LoVo (cell line): ENCODE measurements around the gene IL17C.

Source experiments
- DNase-seq: peaks from one replicate; pipeline ENCODE4 v3.0.0-alpha.2; 2016; ENCODE audit warnings: low spot score

IL17C gene

DNA sequence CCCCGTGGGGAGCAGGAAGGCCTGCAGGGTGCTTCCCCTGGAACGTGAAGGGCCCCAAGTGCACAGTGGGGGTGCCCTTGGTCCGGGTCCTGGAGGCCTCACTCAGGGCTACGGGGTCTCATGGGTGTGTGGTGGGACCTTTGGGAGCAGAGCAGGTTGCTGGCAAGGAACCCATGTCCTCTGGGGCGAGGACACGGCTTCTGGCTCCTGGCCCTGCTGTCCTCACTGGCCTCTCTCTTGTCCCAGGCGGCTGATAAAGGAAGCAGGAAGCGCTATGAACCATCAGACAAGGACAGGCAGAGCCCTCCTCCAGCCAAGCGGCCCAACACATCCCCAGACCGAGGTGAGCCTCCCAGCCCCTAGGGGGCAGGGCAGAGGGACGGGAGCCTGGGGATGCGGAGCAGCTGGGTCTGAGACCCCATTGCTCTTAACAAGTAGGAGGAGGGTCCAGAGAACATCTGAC, 9.8 kb upstream of the IL17C start:
- no peak for DNase-seq

DNA sequence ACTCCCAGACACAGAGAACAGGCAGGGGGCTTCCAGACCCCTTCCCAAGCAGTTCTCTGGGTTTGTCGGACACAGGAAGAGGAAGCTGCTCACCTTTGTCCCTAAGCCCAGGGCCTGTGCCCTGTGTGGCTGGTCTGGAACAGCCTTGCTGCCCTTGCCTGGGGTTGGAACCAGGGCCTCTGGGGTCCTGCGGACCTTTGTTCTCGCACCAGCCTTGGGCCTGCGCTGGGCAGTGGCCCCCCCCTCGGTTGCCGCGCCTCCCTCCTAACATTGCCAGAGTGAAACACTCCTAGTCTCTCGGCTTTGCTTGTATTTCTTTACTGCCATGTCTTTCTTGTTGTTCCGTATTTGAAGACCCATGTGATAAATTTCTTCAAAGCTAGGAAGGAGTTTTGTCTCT, 8.5 kb upstream of the IL17C start:
- DNase-seq = no peak

DNA sequence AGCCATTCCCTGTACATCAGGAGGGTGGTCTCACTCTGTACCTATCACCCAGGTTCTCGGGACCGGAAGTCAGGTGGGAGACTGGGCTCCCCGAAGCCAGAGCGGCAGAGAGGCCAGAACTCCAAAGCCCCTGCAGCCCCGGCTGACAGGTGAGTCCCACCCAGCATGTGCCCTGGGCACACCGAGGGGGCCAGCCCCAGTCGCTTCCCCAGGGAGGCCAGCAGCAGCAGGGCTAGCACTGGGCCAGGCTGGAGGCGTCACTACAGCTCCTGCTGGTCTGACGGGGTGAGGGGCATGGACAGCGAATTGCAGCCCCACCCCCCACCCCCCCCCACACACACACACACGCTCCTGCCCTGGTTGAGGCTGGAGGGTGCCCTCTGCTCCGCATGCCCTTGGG, 7.9 kb upstream of the IL17C start:
- DNase-seq = no peak

DNA sequence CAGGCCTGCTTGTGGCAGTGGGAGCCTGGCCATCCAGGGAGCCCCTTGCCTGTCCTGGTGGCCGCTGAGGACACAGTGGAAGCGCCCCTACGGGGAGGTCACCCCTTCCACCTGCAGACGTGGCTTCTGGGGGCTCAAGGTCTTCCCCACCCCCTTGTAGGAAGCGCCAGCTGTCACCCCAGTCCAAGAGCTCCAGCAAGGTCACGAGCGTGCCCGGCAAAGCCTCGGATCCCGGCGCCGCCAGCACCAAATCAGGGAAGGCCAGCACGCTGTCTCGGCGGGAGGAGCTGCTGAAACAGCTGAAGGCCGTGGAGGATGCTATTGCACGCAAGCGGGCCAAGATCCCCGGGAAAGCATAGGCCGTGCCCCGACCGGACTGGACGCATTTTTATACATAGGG, 7.4 kb upstream of the IL17C start:
- DNase-seq = no peak

DNA sequence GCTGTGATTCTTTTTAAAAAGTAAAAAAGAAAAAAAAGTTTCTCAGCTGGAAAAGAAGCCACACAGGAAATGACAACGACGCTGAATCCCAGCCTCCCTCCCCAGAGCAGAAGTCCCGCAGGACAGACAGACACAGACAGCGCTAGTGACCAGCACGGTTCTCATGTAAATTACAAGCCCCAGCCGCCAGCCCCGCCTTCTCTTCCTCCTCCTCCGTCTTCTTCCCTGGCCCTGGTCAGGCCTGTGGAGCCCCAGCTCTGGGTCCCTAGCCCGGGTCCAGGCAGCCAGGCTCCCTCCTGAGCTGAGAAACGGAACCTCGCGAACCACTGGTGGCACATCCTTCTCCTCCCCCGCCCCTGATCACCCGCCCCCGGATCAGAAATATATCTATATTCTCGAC, 7.0 kb upstream of the IL17C start:
- DNase-seq = no peak

DNA sequence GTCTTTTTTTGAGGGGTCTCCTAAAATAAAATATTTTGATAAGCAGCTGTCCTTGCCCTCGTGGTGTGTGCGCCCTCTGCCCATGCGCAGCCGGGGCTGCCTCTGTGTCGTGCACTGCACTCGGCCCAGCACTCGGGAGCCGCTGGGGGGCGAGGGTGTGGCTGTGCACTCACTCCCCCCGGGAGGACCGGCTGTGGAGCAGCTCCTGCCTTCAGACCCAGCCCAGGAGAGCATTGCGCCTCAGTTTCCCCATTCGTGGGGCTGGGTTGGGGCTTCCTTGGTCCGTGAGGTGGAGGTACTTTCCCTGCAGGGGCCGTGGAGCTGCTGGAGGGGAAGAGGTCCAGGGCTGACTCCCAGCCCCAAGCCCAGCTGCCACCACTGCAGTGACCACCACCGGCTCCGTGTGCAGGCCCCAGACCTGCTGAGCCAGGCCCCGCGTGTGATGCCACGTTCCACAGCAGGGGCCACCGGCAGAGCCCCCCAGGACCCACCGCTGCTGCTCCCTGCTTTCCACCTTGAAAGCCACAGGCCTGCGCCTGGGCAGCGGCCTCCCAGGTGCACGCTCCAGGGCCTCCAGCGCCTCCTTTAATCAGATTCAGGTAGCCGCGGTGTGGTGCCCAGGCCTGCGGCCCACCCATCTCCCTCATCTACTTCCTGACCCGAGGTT, 6.3 kb upstream of the IL17C start:
- no peak for DNase-seq

DNA sequence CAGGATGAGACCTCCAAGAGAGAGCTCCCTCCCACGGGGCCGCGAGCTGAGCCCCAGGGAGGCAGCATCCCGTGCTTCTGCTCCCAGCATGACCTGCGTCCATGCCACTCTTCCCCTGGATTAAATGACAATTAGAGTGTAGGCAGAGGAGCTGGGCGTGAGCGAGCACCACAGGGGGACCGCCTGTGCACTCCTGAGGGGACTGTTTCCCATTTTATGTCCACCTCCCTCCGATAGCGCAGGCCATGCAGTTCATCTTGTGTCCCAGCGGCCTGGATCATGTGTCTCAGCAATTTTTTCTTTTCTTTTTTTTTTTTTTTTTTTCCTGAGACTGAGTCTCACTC, 5.8 kb upstream of the IL17C start:
- no peak for DNase-seq

DNA sequence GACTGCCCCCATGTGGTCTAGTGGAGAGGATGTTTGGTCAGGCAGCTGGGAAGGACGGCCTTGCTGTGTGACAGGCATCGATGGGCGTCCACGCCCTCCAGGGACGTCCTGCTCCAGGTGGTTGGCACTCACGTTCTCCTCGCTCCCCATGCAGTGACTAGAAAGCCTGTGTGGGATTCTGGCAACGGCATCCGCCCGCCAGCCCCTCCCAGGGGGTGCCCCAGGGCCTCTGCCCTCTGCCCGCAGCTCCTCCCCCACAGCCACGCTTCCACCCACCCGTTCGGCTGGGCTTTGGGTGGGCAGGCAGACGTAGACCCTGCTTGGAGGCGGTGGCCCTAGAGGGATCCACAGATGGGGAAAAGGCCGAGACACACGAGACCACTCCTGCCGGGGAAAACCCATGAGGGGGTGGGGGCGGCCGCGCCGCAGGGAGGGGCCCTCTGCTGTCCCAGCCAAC, 4.7 kb upstream of the IL17C start:
- DNase-seq = no peak

DNA sequence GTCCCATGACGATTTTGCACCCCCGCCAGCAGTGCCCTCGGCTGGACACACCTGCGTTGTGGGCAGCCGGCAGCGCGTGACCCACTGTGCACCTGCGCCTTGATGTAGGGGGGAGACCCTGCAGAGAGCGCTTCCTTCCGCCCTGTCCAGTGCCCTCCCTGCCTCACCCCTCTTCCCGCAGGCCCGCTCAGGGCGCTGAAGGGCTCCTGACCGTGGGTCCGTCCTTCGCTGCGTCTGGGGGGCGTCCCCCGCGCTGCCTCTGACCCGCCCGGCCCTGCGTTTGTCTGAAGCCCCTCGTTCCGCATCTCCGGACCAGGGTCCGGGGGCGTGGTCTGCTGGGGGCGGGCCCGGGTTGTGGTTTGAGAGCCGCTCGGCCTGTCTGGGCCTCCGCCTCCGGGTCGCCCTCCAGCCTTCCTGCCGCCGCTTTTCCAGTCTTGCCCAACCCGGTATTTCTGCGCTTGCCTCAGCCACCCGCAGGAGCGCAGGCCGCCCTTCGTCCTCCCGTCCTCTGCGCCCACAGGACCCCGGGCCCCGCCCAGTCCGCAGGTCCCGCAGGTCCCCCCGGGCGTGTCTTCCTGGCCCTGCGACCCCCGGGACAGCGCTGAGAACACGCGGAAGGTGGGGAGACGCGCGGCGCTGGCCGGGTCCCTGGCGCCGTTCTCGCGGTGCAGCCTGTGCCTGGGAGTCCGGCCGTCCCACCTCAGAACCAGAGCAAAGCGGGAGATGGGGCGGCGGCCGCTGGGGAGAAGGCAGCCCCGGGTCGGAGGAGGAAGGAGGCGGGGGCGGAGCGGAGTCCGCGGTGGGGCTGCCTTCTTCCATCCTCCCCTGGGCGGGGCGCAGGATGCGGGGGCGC, 4.0 kb upstream of the IL17C start:
- DNase-seq = no peak

DNA sequence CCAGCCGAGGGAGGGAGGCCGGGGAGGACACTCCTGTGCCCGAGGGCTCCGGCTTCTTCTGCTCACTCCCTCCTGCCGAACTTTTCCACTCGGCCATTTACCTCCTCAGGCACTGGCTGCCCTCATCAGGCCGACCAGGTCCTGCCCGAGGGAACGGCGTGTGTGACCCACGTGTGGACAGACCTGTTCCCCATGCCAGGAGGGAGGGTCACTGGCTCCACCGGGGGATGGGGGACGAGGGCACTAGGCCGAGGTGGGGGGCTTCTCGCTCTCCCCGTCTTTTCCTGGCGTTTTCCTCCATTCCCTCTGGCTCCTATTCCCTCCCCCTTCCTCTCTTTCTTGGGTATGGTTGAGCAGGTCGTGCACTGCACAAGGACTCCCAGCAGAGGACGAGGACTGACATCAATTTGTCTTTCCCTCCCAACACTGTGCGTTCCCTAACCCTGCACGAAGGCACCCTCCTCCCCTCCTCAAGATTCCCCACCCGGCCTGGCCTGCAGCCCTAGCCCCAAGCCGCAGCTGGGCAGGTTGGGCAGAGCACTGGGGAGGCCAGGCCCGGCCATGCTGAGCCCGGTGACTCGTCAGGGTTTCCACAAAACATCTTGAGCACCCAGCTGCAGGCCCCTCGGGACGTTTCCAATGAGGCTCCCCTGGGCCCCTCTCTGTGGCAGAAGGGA, 3.2 kb upstream of the IL17C start:
- DNase-seq = no peak

DNA sequence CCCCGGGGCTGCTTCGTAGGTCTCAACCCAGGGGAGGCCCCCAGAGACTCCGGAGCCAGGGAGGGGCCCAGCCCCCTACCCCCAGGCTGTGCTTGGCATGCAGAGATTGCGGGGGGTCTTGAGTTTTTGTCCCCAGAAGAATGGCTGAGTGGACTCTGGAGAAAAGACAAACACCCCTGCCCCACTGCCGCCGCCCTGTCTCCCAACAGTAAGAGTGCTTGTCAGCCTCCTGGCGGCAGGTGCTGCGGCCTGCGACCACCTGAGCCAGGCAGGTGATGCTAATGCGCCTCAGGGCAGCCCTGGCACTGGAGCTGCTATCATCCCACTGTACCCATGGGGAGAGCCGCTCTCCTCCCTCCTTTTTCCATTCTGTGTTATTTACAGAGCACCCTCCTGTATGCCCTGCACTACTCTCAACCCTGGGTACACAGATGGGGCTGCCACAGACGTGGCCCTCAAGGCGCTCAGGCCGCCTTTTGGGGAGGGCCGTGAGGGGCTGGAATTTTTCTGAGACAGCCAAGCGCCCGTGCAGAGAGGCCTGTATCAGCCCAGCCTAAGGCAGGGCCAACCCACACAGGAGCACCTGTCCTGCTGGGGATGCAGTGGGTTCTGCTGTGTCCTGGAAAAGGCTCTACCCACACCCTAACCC, 2.6 kb upstream of the IL17C start:
- DNase-seq = no peak

DNA sequence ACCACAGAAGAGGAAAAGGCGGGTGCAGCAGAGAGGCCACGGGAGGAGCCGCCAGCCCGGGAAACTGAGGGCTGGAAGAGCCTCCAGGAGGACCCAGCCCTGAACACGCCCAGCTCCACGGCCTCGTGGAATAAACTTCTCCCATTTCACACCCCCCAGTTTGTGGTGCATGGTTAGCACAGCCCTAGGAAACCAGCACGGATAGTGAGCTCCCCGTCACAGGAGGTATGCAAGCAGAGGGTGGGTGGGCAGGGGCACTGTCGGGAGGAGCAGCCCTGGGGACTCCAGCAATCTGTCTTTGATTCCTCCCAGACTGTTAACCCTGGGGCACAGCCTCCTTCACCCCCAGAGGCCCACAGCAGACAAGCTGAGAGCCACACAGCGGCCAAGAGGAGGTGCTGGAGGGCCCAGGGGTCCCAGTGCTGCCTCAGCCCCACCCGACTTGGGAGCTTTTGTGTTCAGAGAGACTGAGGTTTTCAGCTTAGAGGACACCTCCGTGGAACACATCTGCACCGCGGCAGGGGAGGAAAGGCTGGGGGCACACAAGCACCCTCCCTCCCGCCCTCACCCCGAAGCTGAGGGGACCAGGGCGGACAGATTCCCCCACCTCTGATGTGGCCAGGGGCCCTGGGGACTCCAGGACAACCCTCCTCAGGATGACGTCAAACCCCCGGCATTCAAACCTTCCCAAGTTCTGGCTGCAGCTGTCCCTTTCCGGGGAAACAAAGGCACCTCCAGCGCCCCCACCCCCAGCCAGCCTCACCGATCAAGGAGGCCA, 1.7 kb upstream of the IL17C start:
- DNase-seq = no peak

DNA sequence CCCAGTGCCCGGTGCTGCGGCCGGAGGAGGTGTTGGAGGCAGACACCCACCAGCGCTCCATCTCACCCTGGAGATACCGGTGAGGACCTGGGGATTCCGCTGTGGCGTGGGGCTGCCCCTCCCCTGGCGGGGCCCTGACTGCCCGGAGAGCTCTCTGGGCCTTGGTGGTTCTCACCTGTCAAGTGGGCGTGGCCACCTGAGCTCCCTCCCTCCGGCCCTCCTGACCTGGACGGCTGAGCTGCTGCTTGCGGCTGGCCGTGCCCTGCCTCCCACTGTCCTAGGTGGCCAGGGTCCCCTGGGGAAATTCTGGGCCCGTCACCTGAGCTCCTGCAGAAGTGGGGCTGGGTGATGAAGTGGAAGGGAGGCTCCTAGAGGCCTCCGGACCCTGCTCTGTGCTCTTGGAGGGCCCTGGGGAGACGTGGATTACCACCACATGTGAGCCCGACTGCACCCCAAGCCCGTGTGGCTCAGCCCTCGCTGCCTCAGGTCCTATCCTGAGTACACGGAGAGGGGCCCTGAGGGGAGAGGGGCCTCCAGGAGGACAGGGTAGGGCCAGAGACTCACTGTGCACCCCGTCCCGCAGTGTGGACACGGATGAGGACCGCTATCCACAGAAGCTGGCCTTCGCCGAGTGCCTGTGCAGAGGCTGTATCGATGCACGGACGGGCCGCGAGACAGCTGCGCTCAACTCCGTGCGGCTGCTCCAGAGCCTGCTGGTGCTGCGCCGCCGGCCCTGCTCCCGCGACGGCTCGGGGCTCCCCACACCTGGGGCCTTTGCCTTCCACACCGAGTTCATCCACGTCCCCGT, 1.1 kb downstream of the IL17C start:
- no peak for DNase-seq

DNA sequence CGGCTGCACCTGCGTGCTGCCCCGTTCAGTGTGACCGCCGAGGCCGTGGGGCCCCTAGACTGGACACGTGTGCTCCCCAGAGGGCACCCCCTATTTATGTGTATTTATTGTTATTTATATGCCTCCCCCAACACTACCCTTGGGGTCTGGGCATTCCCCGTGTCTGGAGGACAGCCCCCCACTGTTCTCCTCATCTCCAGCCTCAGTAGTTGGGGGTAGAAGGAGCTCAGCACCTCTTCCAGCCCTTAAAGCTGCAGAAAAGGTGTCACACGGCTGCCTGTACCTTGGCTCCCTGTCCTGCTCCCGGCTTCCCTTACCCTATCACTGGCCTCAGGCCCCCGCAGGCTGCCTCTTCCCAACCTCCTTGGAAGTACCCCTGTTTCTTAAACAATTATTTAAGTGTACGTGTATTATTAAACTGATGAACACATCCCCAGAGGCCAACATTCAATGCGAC, 1.7 kb downstream of the IL17C start:
- no peak for DNase-seq

DNA sequence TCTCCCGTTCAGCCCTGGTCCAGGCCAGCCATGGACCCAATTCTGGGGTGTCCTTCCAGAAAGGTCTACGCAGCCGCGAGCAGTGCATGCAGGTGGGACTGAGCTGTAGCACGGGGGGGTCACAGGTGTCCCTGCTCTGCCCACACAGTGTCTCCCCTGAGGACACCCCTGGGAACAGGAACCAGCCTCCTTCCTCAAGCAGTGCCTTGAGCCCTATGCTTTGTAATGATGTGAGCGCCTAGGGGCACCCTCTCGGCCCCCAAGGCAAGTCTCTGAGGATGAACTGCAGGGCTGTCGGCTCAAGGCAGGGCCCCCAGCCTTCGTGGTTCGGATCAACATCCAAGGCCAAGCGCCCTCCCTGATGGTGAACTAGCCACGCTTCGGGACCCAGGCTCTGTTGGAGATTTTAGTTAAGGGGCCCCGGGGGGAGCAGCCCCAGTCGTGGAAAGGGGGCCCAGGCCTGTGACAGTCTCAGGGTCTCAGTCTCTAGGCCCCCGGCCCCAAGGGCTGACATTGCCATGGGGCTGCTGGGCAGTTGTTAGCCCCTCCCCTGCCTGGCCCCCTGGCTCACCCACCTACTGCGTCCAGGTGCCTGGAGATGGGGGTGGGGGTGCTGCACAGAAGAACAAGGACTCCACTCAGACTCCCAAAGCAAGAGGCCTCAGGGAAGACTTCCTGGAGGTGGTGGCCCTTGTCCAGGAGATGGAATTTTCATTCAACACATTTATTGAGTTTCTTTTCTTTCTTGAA, 2.3 kb downstream of the IL17C start:
- no peak for DNase-seq

DNA sequence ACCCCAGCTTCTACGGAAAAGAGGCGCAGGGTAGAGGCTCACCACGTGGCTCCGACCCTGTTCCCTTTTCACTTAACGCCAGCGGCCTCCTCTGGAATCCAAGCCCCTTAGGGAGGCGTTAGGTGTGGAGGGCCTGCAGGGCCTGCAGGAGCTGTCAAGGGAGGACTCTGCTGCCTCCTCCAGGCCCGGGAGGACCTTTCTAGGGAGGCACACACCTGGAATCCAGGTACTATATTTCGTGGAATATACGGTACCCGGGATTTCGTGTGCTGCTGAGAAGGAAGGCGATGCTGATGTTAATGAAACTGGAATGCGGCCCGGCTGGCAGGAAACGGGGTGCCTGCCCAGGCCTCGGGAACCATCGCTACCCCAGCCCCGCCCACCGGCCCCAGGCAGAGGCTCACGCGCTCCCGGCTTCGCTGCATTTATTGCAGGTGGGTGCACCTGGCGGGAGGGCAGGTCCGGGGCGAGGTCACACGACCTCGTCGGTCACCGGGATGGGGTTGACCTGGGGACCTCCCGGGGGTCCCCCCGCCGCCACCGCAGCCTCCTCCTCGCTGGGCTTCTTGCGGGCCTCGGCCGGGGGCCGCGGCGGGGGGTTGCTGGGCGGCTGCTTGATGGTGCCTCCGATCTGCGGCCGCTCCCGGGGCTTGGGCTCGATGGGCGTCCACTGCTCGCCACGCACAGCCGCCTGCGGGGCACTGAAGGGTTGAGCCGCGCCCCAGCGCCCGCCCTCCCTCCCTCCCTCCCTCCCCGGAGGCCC, 4.7 kb downstream of the IL17C start:
- no peak for DNase-seq

DNA sequence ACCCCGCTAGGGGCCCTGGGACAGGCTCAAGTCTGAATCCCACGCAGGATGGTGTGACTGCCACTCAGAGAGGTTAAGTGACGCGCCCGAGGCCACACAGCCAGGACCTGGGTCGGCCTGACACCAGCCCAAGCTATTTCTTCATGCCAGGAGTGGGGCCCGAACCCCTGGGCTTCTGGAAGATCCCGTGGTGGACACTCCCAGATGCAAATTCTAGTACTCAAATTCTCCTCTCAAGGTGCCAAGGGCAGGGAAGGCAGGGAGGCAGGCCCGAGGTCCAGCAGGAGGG, 5.2 kb downstream of the IL17C start:
- no peak for DNase-seq

DNA sequence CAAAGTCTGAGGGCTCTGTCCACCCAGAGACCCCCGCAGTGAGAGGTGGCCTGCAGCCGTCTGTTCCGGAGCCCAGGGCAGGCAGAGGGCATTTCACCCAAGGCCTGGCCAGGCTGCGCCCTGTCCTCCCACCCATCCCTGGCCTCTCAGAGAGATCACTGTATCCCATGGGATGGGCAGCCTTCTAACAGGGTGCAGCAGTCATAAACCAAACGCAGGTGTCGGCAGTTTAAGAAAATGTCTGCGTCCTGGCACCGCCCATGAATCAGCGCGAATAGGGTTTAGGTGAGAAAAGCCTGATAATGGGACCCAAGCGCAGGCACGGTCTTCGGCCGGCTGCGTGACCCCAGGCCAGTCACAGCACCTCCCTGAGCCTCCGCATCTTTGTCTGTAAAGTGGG, 7.1 kb downstream of the IL17C start:
- no peak for DNase-seq

DNA sequence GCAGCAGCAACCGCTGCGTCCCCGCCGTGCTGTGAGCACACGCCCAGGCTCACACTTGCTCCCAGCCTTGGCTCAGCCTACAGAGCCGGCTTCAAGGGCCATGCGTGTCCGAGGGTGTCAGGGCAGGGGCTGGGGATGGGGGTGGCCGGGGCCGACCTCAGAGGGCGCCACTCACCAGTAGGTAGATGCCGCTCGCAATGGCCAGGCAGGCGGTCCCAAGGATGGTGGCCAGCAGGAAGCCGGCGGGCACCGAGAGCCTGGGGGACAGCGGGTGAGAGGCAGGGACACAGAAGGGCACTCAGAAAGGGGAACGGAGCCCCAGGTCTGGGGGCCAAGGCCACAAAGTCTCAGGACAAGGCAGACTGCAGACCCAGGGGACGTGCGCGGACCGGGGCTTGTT, 7.6 kb downstream of the IL17C start:
- DNase-seq = no peak
